Tibial nerve (tissue), 4 donors: ENCODE results near the gene SLC2A5. TPM values are rescaled to one million over a fixed set of nuclear protein-coding genes. Genes with fewer than 3 reads are reported as not detected.

ENCODE experiments used
- DNase-seq, 2 donors: peaks; one replicate each; pipeline ENCODE4 v3.0.0-alpha.2; 2019; ENCODE audit warnings: low spot score in 2 of 2
- H3K27ac ChIP-seq, 4 donors: fragments of 200-600 bp; sonication (generic) in 3 of 4; one replicate each; pipeline ENCODE4 v1.5.1; 2017 to 2019; ENCODE audit warnings: mild to moderate bottlenecking in 1 of 4
- H3K27me3 ChIP-seq, 2 donors: fragments of 200-600 bp; sonication (generic) in 1 of 2; one replicate each; pipeline versions ENCODE4 v1.5.1 to v1.6.0; 2017 to 2019
- H3K36me3 ChIP-seq, 3 donors: fragments of 200-600 bp; sonication (generic); one replicate each; pipeline ENCODE4 v1.5.1; 2018 to 2019
- H3K4me1 ChIP-seq, 4 donors: fragments of 200-600 bp; sonication (generic) in 3 of 4; one replicate each; pipeline ENCODE4 v1.5.1; 2017 to 2019
- H3K4me3 ChIP-seq, 4 donors: fragments of 200-600 bp; sonication (generic) in 3 of 4; one replicate each; pipeline ENCODE4 v1.5.1; 2017 to 2019; ENCODE audit warnings: mild to moderate bottlenecking in 1 of 4, moderate library complexity in 1 of 4
- H3K9me3 ChIP-seq, 4 donors: fragments of 200-600 bp; sonication (generic) in 3 of 4; one replicate each; pipeline ENCODE4 v1.5.1; 2017 to 2019
- CTCF ChIP-seq, 5 experiments: fragments of 200-600 bp in 3 of 5; fragments of 450-650 bp in 2 of 5; sonication (generic) in 3 of 5; IDR thresholded peaks; one replicate each; pipeline ENCODE4 v1.5.1; 2016 to 2019; ENCODE audit warnings: antibody characterized with exemption in 5 of 5, mild to moderate bottlenecking in 3 of 5, moderate library complexity in 2 of 5
- EP300 ChIP-seq, 2 donors: sonication (generic); formaldehyde crosslinking; IDR thresholded peaks; one replicate each; pipeline ENCODE4 v1.6.1; 2017; ENCODE audit warnings: antibody characterized with exemption in 2 of 2, mild to moderate bottlenecking in 1 of 2
- POLR2A ChIP-seq, 2 donors: fragments of 450-650 bp; IDR thresholded peaks; one replicate each; pipeline ENCODE4 v1.6.1; 2017; ENCODE audit warnings: antibody characterized with exemption in 2 of 2, mild to moderate bottlenecking in 2 of 2, moderate library complexity in 2 of 2
- WGBS, 2 donors: methylation state at CpG; one replicate each; pipeline ENCODE4 v1.1.5; 2018; 5-methylcytosine and 5-hydroxymethylcytosine counted together
- total RNA-seq, 4 donors: library from RNA; depleted of rRNA; stranded (reverse); fragments of >200 nt; gene quantifications; one replicate each; pipeline ENCODE4 v1.1.0, GENCODE V29; 2016

Gene SLC2A5
- total RNA-seq, 4 donors from 2014 or later, result 1.9 to 15.7 (median 5.2) TPM

GRCh38 chr1:9088807-9089206 is 19.4 kb upstream of the SLC2A5 start:
- no peak for TF ChIP-seq POLR2A (IDR thresholded peaks at IDR 0.05)
- TF ChIP-seq EP300 (IDR thresholded peaks at IDR 0.05), result no peak
- TF ChIP-seq CTCF (IDR thresholded peaks at IDR 0.05), result no peak
- DNase-seq, result no peak
- H3K27ac ChIP-seq, result no peak overlapping the region
- no peak overlapping the region for H3K4me3 ChIP-seq
- H3K9me3 ChIP-seq, result no peaks in the 10 kb centered on the region
- 70% methylated on average over 4 of the region's 4 CpGs for WGBS, 2 donors
- H3K36me3 ChIP-seq, result no peaks in the 10 kb centered on the region
- no peaks in the 10 kb centered on the region for H3K4me1 ChIP-seq
- no peaks in the 10 kb centered on the region for H3K27me3 ChIP-seq

GRCh38 chr1:9087411-9088125 is 18.1 kb upstream of the SLC2A5 start:
- no peaks in the 10 kb centered on the region for H3K27me3 ChIP-seq
- no peak overlapping the region for H3K4me3 ChIP-seq
- H3K27ac ChIP-seq, result no peak overlapping the region
- H3K36me3 ChIP-seq, result no peaks in the 10 kb centered on the region
- 84 to 89% methylated on average over 12 of the region's 12 CpGs for WGBS, 2 donors
- TF ChIP-seq CTCF (IDR thresholded peaks at IDR 0.05) (no peak), POLR2A (IDR thresholded peaks at IDR 0.05) (no peak), EP300 (IDR thresholded peaks at IDR 0.05) (no peak)
- H3K4me1 ChIP-seq, result no peaks in the 10 kb centered on the region
- H3K9me3 ChIP-seq, result no peaks in the 10 kb centered on the region
- DNase-seq, result no peak

- H3K36me3 ChIP-seq, result no peaks in the 10 kb centered on the region
- WGBS, 2 donors, result 71 to 95% methylated on average over 2 of the region's 2 CpGs
- TF ChIP-seq EP300 (IDR thresholded peaks at IDR 0.05) (no peak), CTCF (IDR thresholded peaks at IDR 0.05) (no peak), POLR2A (IDR thresholded peaks at IDR 0.05) (no peak)
Observed at GRCh38 chr1:9086796-9087195, 17.4 kb upstream of the SLC2A5 start.

GRCh38 chr1:9086045-9086444 is 16.6 kb upstream of the SLC2A5 start:
- H3K36me3 ChIP-seq, result no peaks in the 10 kb centered on the region
- no peak for DNase-seq
- no peaks in the 10 kb centered on the region for H3K27me3 ChIP-seq
- no peak overlapping the region for H3K4me3 ChIP-seq
- H3K9me3 ChIP-seq, result no peaks in the 10 kb centered on the region
- no peak for TF ChIP-seq POLR2A (IDR thresholded peaks at IDR 0.05)
- no peak for TF ChIP-seq EP300 (IDR thresholded peaks at IDR 0.05)
- no peak for TF ChIP-seq CTCF (IDR thresholded peaks at IDR 0.05)
- H3K4me1 ChIP-seq, result no peaks in the 10 kb centered on the region
- WGBS, 2 donors, result 59 to 82% methylated on average over 5 of the region's 5 CpGs
- H3K27ac ChIP-seq, result no peak overlapping the region

More at GRCh38 chr1:9086796-9087195, 17.4 kb upstream of the SLC2A5 start:
- H3K9me3 ChIP-seq, result no peaks in the 10 kb centered on the region
- no peaks in the 10 kb centered on the region for H3K27me3 ChIP-seq
- no peak for DNase-seq
- no peak overlapping the region for H3K4me3 ChIP-seq
- no peak overlapping the region for H3K27ac ChIP-seq
- H3K4me1 ChIP-seq, result no peaks in the 10 kb centered on the region

GRCh38 chr1:9085306-9085940 is 16.0 kb upstream of the SLC2A5 start:
- WGBS, 2 donors, result 82 to 84% methylated on average over 7 of the region's 7 CpGs
- H3K27ac ChIP-seq, result no peak overlapping the region

More at GRCh38 chr1:9085306-9085940, 16.0 kb upstream of the SLC2A5 start:
- Histone ChIP-seq H3K4me3 (no peak overlapping the region), H3K9me3 (no peaks in the 10 kb centered on the region), H3K27me3 (no peaks in the 10 kb centered on the region), H3K36me3 (no peaks in the 10 kb centered on the region), H3K4me1 (no peaks in the 10 kb centered on the region)
- no peak for DNase-seq
- TF ChIP-seq EP300 (IDR thresholded peaks at IDR 0.05), result no peak
- TF ChIP-seq CTCF (IDR thresholded peaks at IDR 0.05), result no peak
- TF ChIP-seq POLR2A (IDR thresholded peaks at IDR 0.05), result no peak
